Hematopoietic multipotent progenitor cell (in vitro differentiated cells): ENCODE data around the gene SDK1. TPM values are rescaled to one million over a fixed set of nuclear protein-coding genes. Genes with fewer than 3 reads are reported as not detected.

Experiments used
- DNase-seq, 3 donors: peaks; one replicate each; pipeline ENCODE4 v3.0.0-alpha.2; 2011 to 2015; ENCODE audit warnings: low read depth in 2 of 3, low spot score in 2 of 3
- total RNA-seq: library from RNA; depleted of rRNA; stranded (reverse); fragments of >200 nt; gene quantifications from one replicate; pipeline ENCODE4 v1.2.3, GENCODE V29; 2012

Gene SDK1
- total RNA-seq, 1 donor = 0.81 TPM

GRCh38 chr7:3504384-3504783, 203.3 kb downstream of the SDK1 start:
- DNase-seq = no peak

- DNase-seq = no peak
Observed at GRCh38 chr7:3510101-3511020, 209.3 kb downstream of the SDK1 start.

GRCh38 chr7:3517344-3517743, 216.3 kb downstream of the SDK1 start:
- no peak for DNase-seq

- no peak for DNase-seq
Observed at GRCh38 chr7:3518546-3518945, 217.5 kb downstream of the SDK1 start.

- no peak for DNase-seq
Observed at GRCh38 chr7:3520206-3520605, 219.2 kb downstream of the SDK1 start.

- no peak for DNase-seq
Observed at GRCh38 chr7:3527496-3528124, 226.6 kb downstream of the SDK1 start.

- DNase-seq = no peak
Observed at GRCh38 chr7:3533040-3533439, 232.0 kb downstream of the SDK1 start.

- no peak for DNase-seq
Observed at GRCh38 chr7:3537210-3537875, 236.3 kb downstream of the SDK1 start.

- no peak for DNase-seq
Observed at GRCh38 chr7:3538041-3538440, 237.0 kb downstream of the SDK1 start.

GRCh38 chr7:3540456-3541220, 239.6 kb downstream of the SDK1 start:
- DNase-seq = no peak

GRCh38 chr7:3544202-3544601, 243.2 kb downstream of the SDK1 start:
- DNase-seq = no peak

- no peak for DNase-seq
Observed at GRCh38 chr7:3548815-3549214, 247.8 kb downstream of the SDK1 start.

GRCh38 chr7:3549601-3550000, 248.5 kb downstream of the SDK1 start:
- DNase-seq = no peak

GRCh38 chr7:3551536-3551935, 250.5 kb downstream of the SDK1 start:
- DNase-seq = no peak

- no peak for DNase-seq
Observed at GRCh38 chr7:3552499-3552898, 251.4 kb downstream of the SDK1 start.

- no peak for DNase-seq
Observed at GRCh38 chr7:3558400-3558799, 257.3 kb downstream of the SDK1 start.

- no peak for DNase-seq
Observed at GRCh38 chr7:3559278-3559677, 258.2 kb downstream of the SDK1 start.

- no peak for DNase-seq
Observed at GRCh38 chr7:3560495-3560894, 259.4 kb downstream of the SDK1 start.

- no peak for DNase-seq
Observed at GRCh38 chr7:3561932-3562331, 260.9 kb downstream of the SDK1 start.

GRCh38 chr7:3564231-3564630, 263.2 kb downstream of the SDK1 start:
- DNase-seq = no peak

- DNase-seq = no peak
Observed at GRCh38 chr7:3568516-3568915, 267.5 kb downstream of the SDK1 start.
